ENCODE results near the gene TCF20.

TCF20 gene

GRCh38 chr22:42299586-42300258, 29.3 kb upstream of the TCF20 start:
- DNase-seq = no peak

- no peak for DNase-seq
Measured at GRCh38 chr22:42298746-42299145, 28.3 kb upstream of the TCF20 start.

GRCh38 chr22:42297778-42298177, 27.3 kb upstream of the TCF20 start:
- DNase-seq = no peak

GRCh38 chr22:42296883-42297282, 26.4 kb upstream of the TCF20 start:
- no peak for DNase-seq

- DNase-seq = peak; percentile 86
Measured at GRCh38 chr22:42296381-42296853, 26.0 kb upstream of the TCF20 start.

GRCh38 chr22:42294034-42294985, 23.9 kb upstream of the TCF20 start:
- peak; percentile 23 for DNase-seq

- no peak for DNase-seq
Measured at GRCh38 chr22:42292732-42293520, 22.5 kb upstream of the TCF20 start.

GRCh38 chr22:42291287-42291686, 20.8 kb upstream of the TCF20 start:
- DNase-seq = peak; percentile 40

- peak; percentile 80 for DNase-seq
Measured at GRCh38 chr22:42289671-42290541, 19.5 kb upstream of the TCF20 start.

- no peak for DNase-seq
Measured at GRCh38 chr22:42288791-42289190, 18.3 kb upstream of the TCF20 start.

- DNase-seq = no peak
Measured at GRCh38 chr22:42287174-42287890, 16.9 kb upstream of the TCF20 start.

GRCh38 chr22:42286205-42286604, 15.8 kb upstream of the TCF20 start:
- no peak for DNase-seq

- DNase-seq = no peak
Measured at GRCh38 chr22:42285604-42286003, 15.2 kb upstream of the TCF20 start.

- DNase-seq = no peak
Measured at GRCh38 chr22:42284643-42285181, 14.3 kb upstream of the TCF20 start.

GRCh38 chr22:42284202-42284591, 13.7 kb upstream of the TCF20 start:
- no peak for DNase-seq

- no peak for DNase-seq
Measured at GRCh38 chr22:42283278-42284201, 13.1 kb upstream of the TCF20 start.

- DNase-seq = no peak
Measured at GRCh38 chr22:42282943-42283277, 12.5 kb upstream of the TCF20 start.

GRCh38 chr22:42282252-42282942, 11.9 kb upstream of the TCF20 start:
- no peak for DNase-seq

- no peak for DNase-seq
Measured at GRCh38 chr22:42281706-42282251, 11.3 kb upstream of the TCF20 start.

All from NCI-H2171 (cell line).